T-helper 2 cell (primary cell): ENCODE data around the gene UBE3C.
"Not testable (repeated sequence)": the region's sequence is repeated elsewhere in the genome, so short reads cannot be mapped to it uniquely, and the experiment has no call there.

Experiments
- DNase-seq, 5 experiments: peaks; one replicate each; pipeline versions ENCODE4 v3.0.0 to v3.0.0-alpha.2; 2012 to 2022
- total RNA-seq, 2 donors: gene quantifications; one replicate each; lab custom pipeline; 2026; lab: John Stamatoyannopoulos, UW

UBE3C gene
- total RNA-seq: 89.8 to 106 reads per million in 2 donors

DNA sequence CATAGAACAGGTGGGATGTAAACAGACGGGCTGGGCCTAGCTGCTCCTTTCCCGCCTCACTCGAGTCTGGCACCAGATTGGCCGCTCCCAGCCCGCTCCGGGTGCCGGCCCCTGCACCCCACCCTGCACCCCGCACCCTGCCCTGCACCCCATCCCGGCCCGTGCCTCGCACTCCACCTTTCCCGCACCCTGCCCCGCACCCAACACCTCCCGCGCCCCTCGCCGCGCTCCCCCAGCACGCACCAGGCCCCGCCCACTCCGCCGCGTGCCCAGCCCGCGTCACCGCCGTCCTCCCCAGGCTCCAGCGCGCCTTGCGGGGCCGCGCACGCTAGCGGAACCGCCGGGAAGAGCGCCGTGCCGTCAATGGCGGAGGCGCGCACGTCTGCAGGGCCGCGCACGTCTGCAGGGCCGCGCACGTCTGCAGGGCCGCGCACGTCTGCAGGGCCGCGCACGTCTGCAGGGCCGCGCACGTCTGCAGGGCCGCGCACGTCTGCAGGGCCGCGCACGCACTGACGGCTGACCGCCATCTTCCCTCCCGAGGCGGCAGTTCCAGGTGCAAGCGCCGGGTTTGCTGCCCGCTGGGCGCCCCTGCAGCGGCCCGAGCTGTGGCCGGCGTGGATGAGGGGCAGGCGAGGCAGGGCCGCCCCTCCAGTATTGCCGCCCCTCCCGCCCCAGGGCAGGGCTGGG, at the start of gene UBE3C:
Gene UBE3C, plus strand, starts transcription at position 503 of the 687 bp plus-strand sequence. CDS start 347 bp downstream, outside the sequence.
- DNase-seq: peak; percentile 85 to 98 (median 88)

DNA sequence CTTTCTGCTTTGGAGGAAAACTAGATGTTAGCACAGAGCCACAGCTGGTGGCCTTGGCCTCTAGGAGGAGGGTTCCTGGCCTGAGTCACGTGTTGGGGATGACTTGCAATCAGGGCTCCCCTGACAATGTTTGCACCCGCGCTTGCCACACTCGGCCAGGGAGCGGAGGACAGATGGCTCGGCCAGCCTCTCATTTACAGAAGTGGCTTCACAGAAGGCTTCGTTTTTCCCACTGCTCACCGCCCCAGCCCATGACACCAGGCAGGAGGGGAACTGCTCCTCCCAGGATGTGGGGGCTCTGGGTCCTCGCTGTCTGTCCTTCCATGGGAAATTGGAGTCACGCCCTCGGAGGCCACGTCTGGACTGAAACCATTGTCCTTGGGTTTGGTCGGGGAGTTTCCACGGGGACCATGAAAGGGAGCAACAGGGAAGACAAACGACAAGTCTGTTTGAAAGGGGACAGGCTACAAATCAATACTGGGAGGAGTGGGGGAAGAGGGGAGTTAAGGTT, 49.6 kb upstream of the UBE3C start:
- DNase-seq: no peak

DNA sequence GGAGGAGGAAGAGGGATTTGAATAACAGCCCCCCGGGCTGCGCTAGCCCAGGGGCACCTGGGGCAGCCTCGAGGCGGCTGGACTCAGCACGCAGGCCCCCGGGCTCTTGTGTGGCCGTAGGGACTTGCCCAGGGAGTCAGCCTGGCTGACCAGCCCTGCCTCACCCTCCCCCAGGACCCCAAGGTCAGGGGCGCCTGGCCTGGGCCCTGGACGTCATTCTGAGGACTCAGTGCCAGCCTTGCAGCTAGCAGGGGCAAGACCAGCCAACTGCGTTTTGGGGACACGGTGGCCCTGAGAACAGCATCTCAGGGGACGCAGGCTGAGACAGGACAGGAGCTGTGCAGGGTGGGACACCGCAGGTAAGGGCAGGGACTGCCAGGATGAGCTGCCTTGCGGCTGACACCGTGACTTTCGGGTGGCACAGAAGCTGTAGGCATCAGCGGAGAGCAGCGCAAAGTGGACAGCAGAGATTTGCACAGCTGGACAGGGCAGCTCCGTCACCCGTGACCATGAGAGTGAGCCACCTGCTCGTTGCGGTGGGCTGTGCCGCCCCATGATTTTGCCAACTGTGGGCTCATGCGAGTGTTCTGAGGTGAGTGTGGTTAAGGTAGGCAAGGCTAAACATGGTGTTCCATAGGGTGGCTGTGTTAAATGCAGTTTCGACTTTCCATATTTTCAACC, 48.1 kb upstream of the UBE3C start:
- no peak for DNase-seq

DNA sequence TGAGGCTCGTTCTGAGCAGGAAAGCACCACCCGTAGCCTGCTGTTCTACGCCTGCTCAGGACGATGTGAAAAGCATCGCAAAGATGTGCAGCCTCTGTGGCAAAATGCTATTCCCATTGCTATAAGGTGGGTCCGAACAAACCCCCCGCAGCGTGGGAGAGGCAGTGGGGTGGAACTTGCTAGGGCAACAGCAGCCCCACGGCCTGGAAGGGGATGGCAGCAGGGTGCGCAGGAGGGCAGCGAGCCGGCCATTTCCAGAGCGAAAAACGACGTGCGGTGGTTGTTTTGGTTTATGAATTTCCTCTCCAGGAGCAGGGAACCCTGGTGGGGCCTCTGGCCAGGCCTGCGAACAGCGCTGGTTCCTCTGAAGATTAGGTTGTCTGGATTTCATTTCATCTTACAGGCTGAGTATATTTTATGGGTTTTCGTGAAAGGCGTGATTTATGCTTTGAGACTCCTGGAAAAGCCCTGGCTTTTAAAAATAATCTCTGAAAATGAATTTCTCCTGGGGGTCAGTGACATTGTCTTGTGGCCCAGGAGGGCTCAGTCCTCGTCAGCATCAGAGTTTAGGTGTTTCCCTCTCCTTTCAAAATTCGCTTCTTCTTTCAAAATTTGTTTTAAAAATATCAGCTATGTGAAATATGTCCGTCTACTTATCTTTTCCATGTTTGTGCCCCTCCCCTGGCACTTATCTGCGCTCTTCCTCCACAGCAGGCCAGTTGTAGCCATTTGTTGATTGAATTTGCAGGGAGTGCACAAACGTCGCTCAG, 42.3 kb upstream of the UBE3C start:
- DNase-seq: no peak

DNA sequence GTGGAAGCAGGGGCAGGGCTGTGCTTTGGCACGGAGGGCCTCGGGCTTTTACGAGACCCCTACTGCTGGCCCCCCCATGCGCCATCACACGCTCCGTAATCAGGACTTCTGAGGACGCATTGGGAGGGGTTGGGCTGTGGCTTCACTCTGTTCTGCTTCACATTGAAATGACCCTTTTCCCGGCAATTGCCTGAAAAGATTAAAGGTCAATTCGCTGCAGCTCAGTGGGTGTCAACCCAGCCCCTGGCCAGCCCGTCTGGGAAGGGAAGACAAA, 41.7 kb upstream of the UBE3C start:
- DNase-seq: no peak

DNA sequence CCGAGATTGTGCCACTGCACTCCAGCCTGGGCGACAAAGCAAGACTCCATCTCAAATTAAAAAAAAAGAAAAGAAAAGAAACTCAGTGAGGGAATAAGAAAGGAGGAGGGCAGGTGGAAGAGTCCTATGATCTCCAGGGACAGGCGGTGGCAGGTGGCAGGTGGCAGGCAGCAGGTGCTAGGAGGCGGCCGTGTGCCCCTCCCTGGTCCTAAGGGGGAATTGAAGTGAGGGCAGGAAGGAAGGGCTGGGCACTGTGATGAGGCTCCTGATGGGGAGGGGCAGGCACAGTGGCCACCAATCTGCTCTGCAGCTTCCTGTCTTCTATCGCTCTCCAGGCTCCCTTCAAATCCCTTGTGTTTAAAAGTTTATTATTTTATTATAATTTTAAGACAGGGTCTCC, 41.2 kb upstream of the UBE3C start:
- no peak for DNase-seq

DNA sequence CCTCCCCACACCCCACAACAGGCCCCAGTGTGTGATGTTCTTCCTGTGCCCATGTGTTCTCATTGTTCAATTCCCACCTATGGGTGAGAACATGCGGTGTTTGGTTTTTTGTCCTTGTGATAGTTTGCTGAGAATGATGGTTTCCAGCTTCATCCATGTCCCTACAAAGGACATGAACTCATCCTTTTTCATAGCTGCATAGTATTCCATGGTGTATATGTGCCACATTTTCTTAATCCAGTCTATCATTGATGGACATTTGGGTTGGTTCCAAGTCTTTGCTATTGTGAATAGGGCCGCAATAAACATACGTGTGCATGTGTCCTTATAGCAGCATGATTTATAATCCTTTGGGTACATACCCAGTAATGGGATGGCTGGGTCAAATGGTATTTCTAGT, 38.7 kb upstream of the UBE3C start:
- not testable (repeated sequence) for DNase-seq

GRCh38 chr7:157103641-157104040, 35.1 kb upstream of the UBE3C start:
- not testable (repeated sequence) for DNase-seq

- no peak for DNase-seq
Measured at GRCh38 chr7:157111311-157111710, 27.4 kb upstream of the UBE3C start.

DNA sequence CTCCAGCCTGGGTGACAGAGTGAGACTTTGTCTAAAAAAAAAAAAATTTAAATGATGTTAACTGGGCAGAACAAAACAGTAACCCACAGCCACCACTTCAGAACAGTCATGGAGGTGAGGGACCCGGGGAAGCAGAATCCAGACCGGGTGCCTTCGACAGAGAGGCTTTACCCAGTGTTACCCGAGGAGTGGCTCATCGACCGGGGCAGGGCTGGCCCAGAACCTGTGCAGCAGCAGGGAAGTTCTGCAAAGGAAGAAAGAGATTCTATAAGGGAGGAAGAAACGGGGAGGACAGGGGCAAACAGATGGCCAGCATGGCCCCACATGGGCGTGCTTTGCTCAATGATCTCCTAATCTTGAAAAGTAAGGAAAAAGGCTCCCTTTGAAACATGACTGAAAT, 26.0 kb upstream of the UBE3C start:
- no peak for DNase-seq

- no peak for DNase-seq
Measured at GRCh38 chr7:157113607-157114006, 25.1 kb upstream of the UBE3C start.

DNA sequence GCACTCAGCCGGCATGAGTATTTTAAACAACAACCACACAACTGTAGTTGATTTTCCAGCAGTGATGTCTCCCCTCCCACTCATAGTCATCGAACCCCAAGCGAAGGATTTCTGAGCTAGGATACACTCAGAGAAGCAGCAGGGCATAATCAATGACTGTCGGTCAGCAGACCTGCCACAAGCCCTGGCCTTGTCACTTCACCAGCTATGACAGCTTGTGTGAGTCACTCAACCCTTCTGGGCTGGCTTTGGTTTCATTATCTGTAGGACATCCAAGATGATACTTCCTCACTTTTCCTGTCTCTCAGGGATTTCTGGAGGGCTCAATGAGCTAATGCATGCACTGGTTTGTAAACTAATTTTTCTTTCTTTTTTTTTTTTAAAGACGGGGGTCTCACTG, 22.0 kb upstream of the UBE3C start:
- DNase-seq: no peak

- no peak for DNase-seq
Measured at GRCh38 chr7:157117796-157118195, 20.9 kb upstream of the UBE3C start.

DNA sequence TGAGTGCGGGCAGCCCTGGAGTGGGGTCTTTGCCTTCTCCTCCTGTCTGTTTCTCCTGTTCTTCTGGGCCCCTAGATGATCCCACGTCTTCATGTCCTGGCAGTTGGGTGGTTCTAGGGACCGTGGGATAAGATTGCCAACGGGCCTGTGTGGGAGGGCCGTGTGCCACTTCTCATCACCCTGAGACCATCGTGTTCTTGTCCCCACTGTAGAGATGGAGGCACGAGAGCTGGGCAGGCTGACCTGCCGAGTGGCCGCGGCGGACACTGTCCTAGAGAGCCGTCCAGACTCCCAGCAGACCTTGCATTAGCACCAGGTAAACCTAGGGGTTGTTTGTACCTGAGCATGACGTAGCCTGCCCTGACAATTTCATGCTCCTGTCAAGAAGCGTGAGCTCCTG, 18.5 kb upstream of the UBE3C start:
- DNase-seq: no peak

DNA sequence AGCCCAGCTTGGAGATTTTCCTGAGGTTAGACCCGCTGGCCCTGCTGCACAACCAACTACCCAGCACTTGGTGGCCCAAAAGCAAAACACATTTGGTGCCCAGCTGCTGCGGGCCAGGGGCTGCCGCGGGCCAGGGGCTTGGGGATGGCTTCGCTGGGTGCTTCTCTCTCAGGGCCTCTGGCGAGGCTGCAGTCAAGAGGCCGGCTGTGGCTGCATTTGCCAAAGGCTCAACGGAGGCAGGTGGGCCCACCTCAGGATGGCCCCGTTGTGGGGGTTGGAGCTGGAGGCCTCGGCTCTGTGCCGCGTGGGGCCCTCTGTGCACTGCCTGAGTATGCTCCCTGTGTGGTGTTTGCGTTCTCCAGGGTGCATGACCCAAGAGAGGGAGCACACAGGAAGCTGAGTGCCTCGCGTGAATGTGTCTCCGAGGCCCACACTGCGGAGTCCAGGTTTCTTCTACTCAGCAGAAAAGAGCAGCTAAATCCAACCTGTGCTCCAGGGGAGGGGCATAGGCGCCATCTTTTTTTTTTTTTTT, 17.5 kb upstream of the UBE3C start:
- DNase-seq: no peak

GRCh38 chr7:157122800-157123495, 15.8 kb upstream of the UBE3C start:
- no peak for DNase-seq

GRCh38 chr7:157124690-157125089, 14.0 kb upstream of the UBE3C start:
- DNase-seq: no peak

GRCh38 chr7:157125376-157126223, 13.1 kb upstream of the UBE3C start:
- no peak for DNase-seq

- no peak for DNase-seq
Measured at GRCh38 chr7:157126921-157127320, 11.8 kb upstream of the UBE3C start.

DNA sequence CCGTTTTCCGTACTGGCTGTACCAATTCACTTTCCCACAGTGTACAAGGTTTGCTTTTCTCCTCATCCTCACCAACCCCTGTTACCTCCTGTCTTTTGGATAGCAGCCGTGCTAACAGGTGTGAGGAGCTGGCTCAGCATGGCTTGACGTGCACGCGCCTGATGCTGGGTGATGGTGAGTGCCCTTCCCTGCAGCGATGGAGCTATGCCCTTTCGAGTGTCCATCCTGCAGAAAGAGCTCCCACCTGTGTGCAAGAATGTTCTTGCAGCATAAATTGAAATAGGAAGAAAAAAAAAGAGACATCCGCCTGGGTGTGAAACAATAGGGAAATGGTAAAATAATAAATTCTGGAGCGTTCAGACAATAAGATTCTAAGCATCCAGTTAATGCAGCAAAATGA, 9.5 kb upstream of the UBE3C start:
- no peak for DNase-seq

- no peak for DNase-seq
Measured at GRCh38 chr7:157129907-157130460, 8.7 kb upstream of the UBE3C start.
